HCT116 (cell line): ENCODE measurements around the gene TMEM9B. TPM values are rescaled to one million over a fixed set of nuclear protein-coding genes. Genes with fewer than 3 reads are reported as not detected.

Experiments
- ATAC-seq: fragments of 200-7000 bp; cut with Tn5 transposase; 2 replicates; pipeline ENCODE4 v1.9.1; 2020; ENCODE audit warnings: mild to moderate bottlenecking, moderate library complexity
- BruUV-seq: library from RNA; stranded (reverse); fragments of 400-500 nt; replicated peaks from 2 replicates; lab custom pipeline; 2021; lab: Mats Ljungman, UMichigan
- CTCF ChIA-PET: fragments of 300-600 bp; sonication (Branson Sonifier 250); formaldehyde crosslinking; loops from one replicate; lab custom pipeline; 2021; ENCODE audit warnings: antibody characterized with exemption; lab: Charles Lee
- POLR2A ChIA-PET: fragments of 300-600, 350-600 bp; sonication (Branson Sonifier 250); formaldehyde crosslinking; loops from one replicate; lab custom pipeline; 2021; ENCODE audit warnings: antibody characterized with exemption; lab: Charles Lee
- RAD21 ChIA-PET, 2 experiments: fragments of 300-600 bp; sonication (Branson Sonifier 250); formaldehyde crosslinking; loops; one replicate each; lab custom pipeline; 2023; ENCODE audit warnings: low total read pairs in 2 of 2; ENCODE audit not compliant: uncharacterized antibody in 2 of 2, unreplicated experiment in 2 of 2, low non-redundant PET in 1 of 2; lab: Charles Lee
- DNase-seq: peaks from one replicate; pipeline ENCODE4 v3.0.0-alpha.2; 2010; ENCODE audit warnings: low read depth, low spot score
- H2AFZ ChIP-seq: fragments of 200-600 bp; shearing (Covaris generic), sonication (generic); 2 replicates; pipeline ENCODE4 v1.6.1; 2017; ENCODE audit warnings: low read depth, mixed run types, mixed read lengths, antibody characterized with exemption, low read length; ENCODE audit not compliant: poor library complexity, severe bottlenecking
- H3K27ac ChIP-seq: 2 replicates; pipeline ENCODE4 v1.5.1; 2012; ENCODE audit warnings: low read depth, low read length
- H3K27me3 ChIP-seq: fragments of 200-600 bp; sonication (generic); 2 replicates; pipeline ENCODE4 v1.6.1; 2016; ENCODE audit warnings: mixed run types, low read length, mixed read lengths; ENCODE audit not compliant: insufficient read depth
- H3K36me3 ChIP-seq, 2 experiments: fragments of 200-500 bp in 1 of 2; fragments of 200-600 bp in 1 of 2; sonication (Bioruptor generic) in 1 of 2; sonication (generic) in 1 of 2; 2 replicates each; pipeline versions ENCODE4 v1.5.1 to v1.6.1; 2014 to 2016; ENCODE audit warnings: low read length in 2 of 2, inconsistent platforms in 1 of 2, mixed read lengths in 1 of 2, mixed run types in 1 of 2; ENCODE audit not compliant: insufficient read depth in 2 of 2, control insufficient read depth in 1 of 2
- H3K4me1 ChIP-seq, 2 experiments: fragments of 200-600 bp in 1 of 2; sonication (generic) in 1 of 2; 2 replicates each; pipeline versions ENCODE4 v1.5.1 to v1.6.1; 2012 to 2017; ENCODE audit warnings: low read length in 2 of 2, inconsistent platforms in 1 of 2, mild to moderate bottlenecking in 1 of 2, mixed read lengths in 1 of 2, mixed run types in 1 of 2, moderate library complexity in 1 of 2; ENCODE audit not compliant: insufficient read depth in 2 of 2, control insufficient read depth in 1 of 2
- H3K4me2 ChIP-seq: fragments of 200-600 bp; sonication (generic); 2 replicates; pipeline ENCODE4 v1.6.1; 2017; ENCODE audit warnings: mixed run types, low read length, mixed read lengths
- H3K4me3 ChIP-seq, 2 experiments: fragments of 200-600 bp in 1 of 2; sonication (generic) in 1 of 2; replicated peaks in 1 of 2; 2 replicates each; pipeline ENCODE4 v1.5.1; 2011 to 2016; ENCODE audit warnings: low read length in 2 of 2, control low read depth in 1 of 2, low read depth in 1 of 2, mild to moderate bottlenecking in 1 of 2, mixed read lengths in 1 of 2, mixed run types in 1 of 2
- H3K79me2 ChIP-seq: fragments of 200-600 bp; sonication (generic); 2 replicates; pipeline ENCODE4 v1.6.1; 2017; ENCODE audit warnings: mild to moderate bottlenecking, mixed run types, low read length, moderate library complexity, mixed read lengths; ENCODE audit not compliant: insufficient read depth
- H3K9ac ChIP-seq: fragments of 200-600 bp; sonication (generic); 2 replicates; pipeline ENCODE4 v1.6.1; 2016; ENCODE audit warnings: low read length, mixed read lengths
- H3K9me2 ChIP-seq: fragments of 200-600 bp; sonication (generic), shearing (Covaris generic); 2 replicates; pipeline ENCODE4 v1.6.1; 2017; ENCODE audit warnings: mixed run types, mild to moderate bottlenecking, moderate library complexity; ENCODE audit not compliant: insufficient read depth
- H3K9me3 ChIP-seq, 2 experiments: fragments of 200-500 bp in 1 of 2; fragments of 200-600 bp in 1 of 2; sonication (Bioruptor generic) in 1 of 2; sonication (generic) in 1 of 2; 2 replicates each; pipeline ENCODE4 v1.6.1; 2014 to 2017; ENCODE audit warnings: low read length in 2 of 2, mixed read lengths in 2 of 2, inconsistent platforms in 1 of 2, low read depth in 1 of 2, mild to moderate bottlenecking in 1 of 2, mixed run types in 1 of 2, moderate library complexity in 1 of 2; ENCODE audit not compliant: control insufficient read depth in 1 of 2, insufficient read depth in 1 of 2
- H4K20me1 ChIP-seq: fragments of 200-600 bp; sonication (generic), shearing (Covaris generic); 2 replicates; pipeline ENCODE4 v1.6.1; 2017; ENCODE audit warnings: mixed run types, mild to moderate bottlenecking, moderate library complexity; ENCODE audit not compliant: insufficient read depth
- CTCF ChIP-seq, 3 experiments: fragments of 200-600 bp in 1 of 3; sonication (generic) in 1 of 3; IDR thresholded peaks in 2 of 3; conservative IDR thresholded peaks in 1 of 3; 2 replicates each; pipeline ENCODE4 v1.5.1; 2012 to 2017; ENCODE audit warnings: low read depth in 2 of 3, low read length in 2 of 3, antibody characterized with exemption in 1 of 3, borderline replicate concordance in 1 of 3, control low read depth in 1 of 3, mild to moderate bottlenecking in 1 of 3, mixed read lengths in 1 of 3, mixed run types in 1 of 3, moderate library complexity in 1 of 3; ENCODE audit not compliant: insufficient read depth in 1 of 3
- ELF1 ChIP-seq: IDR thresholded peaks from 2 replicates; pipeline ENCODE4 v1.6.1; 2012; ENCODE audit warnings: low read depth, borderline replicate concordance
- EZH2 ChIP-seq: fragments of 200-600 bp; sonication (generic); IDR thresholded peaks from 2 replicates; pipeline ENCODE4 v1.6.1; 2017; ENCODE audit warnings: antibody characterized with exemption, mixed run types
- EZH2phosphoT487 ChIP-seq: fragments of 200-600 bp; IDR thresholded peaks from 2 replicates; pipeline ENCODE4 v1.6.1; 2018; ENCODE audit warnings: antibody characterized with exemption, borderline replicate concordance
- FOSL1 ChIP-seq: IDR thresholded peaks from 2 replicates; pipeline ENCODE4 v1.6.1; 2012; ENCODE audit warnings: low read depth
- JUND ChIP-seq: IDR thresholded peaks from 2 replicates; pipeline ENCODE4 v1.6.1; 2012
- MAX ChIP-seq: IDR thresholded peaks from 2 replicates; pipeline ENCODE4 v1.6.1; 2012
- POLR2A ChIP-seq: IDR thresholded peaks from 2 replicates; pipeline ENCODE4 v1.7.0; 2011; ENCODE audit warnings: borderline replicate concordance; ENCODE audit not compliant: insufficient read depth, insufficient read length; ENCODE audit errors: extremely low read depth
- RAD21 ChIP-seq: IDR thresholded peaks from 2 replicates; pipeline ENCODE4 v1.6.1; 2012; ENCODE audit warnings: low read depth, mild to moderate bottlenecking
- SIN3A ChIP-seq: IDR thresholded peaks from 2 replicates; pipeline ENCODE4 v1.6.1; 2012; ENCODE audit warnings: low read depth
- SP1 ChIP-seq: IDR thresholded peaks from 2 replicates; pipeline ENCODE4 v1.6.1; 2012; ENCODE audit warnings: low read depth
- ZNF274 ChIP-seq: fragments of 200-500 bp; sonication (Bioruptor generic); IDR thresholded peaks from 2 replicates; pipeline ENCODE4 v1.6.1; 2014; ENCODE audit warnings: mild to moderate bottlenecking, low read depth, low read length, inconsistent platforms
- intact Hi-C: fragments of 100-400 bp; cut with micrococcal nuclease; formaldehyde crosslinking; loops from 2 replicates; pipeline ENCODE4 v1.10.0; 2022
- total RNA-seq: library from RNA; stranded (reverse); gene quantifications from one replicate; pipeline ENCODE4 v1.2.1, GENCODE V29; 2021; ENCODE audit not compliant: unreplicated experiment

The TMEM9B gene
- total RNA-seq, 1 experiment from 2014 or later: 26.8 TPM

GRCh38 chr11:8934742-8935488, 29.3 kb downstream of the TMEM9B start (continued):
- TF ChIP-seq CTCF (IDR thresholded peaks at IDR 0.05 in 2 of 3, conservative IDR thresholded peaks at IDR 0.05 in 1 of 3; ENCODE audit: borderline replicate concordance in 1 of 3, insufficient read depth in 1 of 3, low read depth in 2 of 3, low read length in 2 of 3) (no peak), JUND (peak; percentile 48; the same call in 1 of the 2 replicates), ELF1 (no peak), SP1 (peak; percentile 26; the same call in 1 of the 2 replicates), FOSL1 (peak; percentile 39; the same call in 1 of the 2 replicates), ZNF274 (no peak), MAX (no peak), EZH2phosphoT487 (no peak), EZH2 (no peak), RAD21 (no peak), POLR2A (no peak)

GRCh38 chr11:8933931-8934330, 30.3 kb downstream of the TMEM9B start:
- H3K9ac ChIP-seq: no peak overlapping the region
- no peak overlapping the region for H3K4me3 ChIP-seq
- H3K27me3 ChIP-seq: no peaks in the 10 kb centered on the region
- ChIA-PET POLR2A (no interaction called here), CTCF (interaction anchor here (0.8 to 1.1 kb wide), 5 partner anchors 12 to 573 kb away, joined by 3 to 10 read pairs (median 4); partner anchors contain the start of gene TMEM9B), RAD21 (no interaction called here)
- no peaks in the 10 kb centered on the region for H3K36me3 ChIP-seq
- H3K79me2 ChIP-seq: no peaks in the 10 kb centered on the region
- H3K4me2 ChIP-seq: no peak overlapping the region
- ATAC-seq (peak; percentile 37), DNase-seq (no peak)
- no peaks in the 10 kb centered on the region for H4K20me1 ChIP-seq
- peaks cover 12 to 20% of the 10 kb centered on the region in 2 experiments for H3K4me1 ChIP-seq
- no peak overlapping the region for H2AFZ ChIP-seq
- no TSS peak for BruUV-seq
- intact Hi-C loops: no loop called here
- H3K9me3 ChIP-seq: no peaks in the 10 kb centered on the region
- no peaks in the 10 kb centered on the region for H3K9me2 ChIP-seq
- peak in 2 of 3 experiments; percentile 33 to 46; a peak in 1 of 6 replicates for TF ChIP-seq CTCF (IDR thresholded peaks at IDR 0.05 in 2 of 3, conservative IDR thresholded peaks at IDR 0.05 in 1 of 3; ENCODE audit: borderline replicate concordance in 1 of 3, insufficient read depth in 1 of 3, low read depth in 2 of 3, low read length in 2 of 3)
- TF ChIP-seq SIN3A: no peak
- TF ChIP-seq RAD21: peak; percentile 47
- no peak overlapping the region for H3K27ac ChIP-seq
